DOHH2 (cell line): ENCODE results near the gene ARL8A.
A peak's percentile ranks its signal among the peaks of the same experiment; 100 is the strongest.

ENCODE experiments used
- H3F3A ChIP-seq: fragments of 200-600 bp; sonication (generic), shearing (Covaris generic); 2 replicates; pipeline ENCODE4 v1.6.0; 2016; ENCODE audit warnings: antibody characterized with exemption, mild to moderate bottlenecking; ENCODE audit not compliant: control insufficient read depth, insufficient read depth
- H3K27ac ChIP-seq: fragments of 200-600 bp; sonication (generic); 2 replicates; pipeline ENCODE4 v1.5.1; 2014; ENCODE audit warnings: low read depth, mild to moderate bottlenecking, low read length, moderate library complexity
- H3K27me3 ChIP-seq: fragments of 200-600 bp; sonication (generic); 2 replicates; pipeline ENCODE4 v1.6.1; 2014; ENCODE audit warnings: mild to moderate bottlenecking, low read length, mixed read lengths; ENCODE audit not compliant: control insufficient read depth
- H3K36me3 ChIP-seq: fragments of 200-600 bp; sonication (generic); 2 replicates; pipeline ENCODE4 v1.6.1; 2014; ENCODE audit warnings: mild to moderate bottlenecking, low read length, moderate library complexity, mixed read lengths; ENCODE audit not compliant: control insufficient read depth
- H3K4me1 ChIP-seq: fragments of 200-600 bp; sonication (generic); 2 replicates; pipeline ENCODE4 v1.6.1; 2014; ENCODE audit warnings: mild to moderate bottlenecking, low read length, mixed read lengths; ENCODE audit not compliant: control insufficient read depth
- H3K4me2 ChIP-seq: fragments of 200-600 bp; sonication (generic); 2 replicates; pipeline ENCODE4 v1.6.0; 2014; ENCODE audit warnings: mild to moderate bottlenecking, low read length, moderate library complexity
- H3K4me3 ChIP-seq: fragments of 200-600 bp; sonication (generic); 2 replicates; pipeline ENCODE4 v1.5.1; 2014; ENCODE audit warnings: mild to moderate bottlenecking, low read length, mixed read lengths
- H3K79me2 ChIP-seq: fragments of 200-600 bp; sonication (generic); 2 replicates; pipeline ENCODE4 v1.6.1; 2014; ENCODE audit warnings: mild to moderate bottlenecking, low read length, mixed read lengths; ENCODE audit not compliant: control insufficient read depth
- H3K9me2 ChIP-seq: fragments of 200-600 bp; sonication (generic); replicated peaks from 2 replicates; pipeline ENCODE4 v1.6.1; 2014; ENCODE audit warnings: mild to moderate bottlenecking, low read length, mixed read lengths; ENCODE audit not compliant: control insufficient read depth
- H3K9me3 ChIP-seq: fragments of 200-600 bp; sonication (generic); 2 replicates; pipeline ENCODE4 v1.6.1; 2014; ENCODE audit warnings: antibody characterized with exemption, low read length, mixed read lengths; ENCODE audit not compliant: control insufficient read depth, insufficient read depth
- H4K20me1 ChIP-seq: fragments of 200-600 bp; sonication (generic); 2 replicates; pipeline ENCODE4 v1.6.0; 2014; ENCODE audit warnings: low read depth, mild to moderate bottlenecking, antibody characterized with exemption, low read length, moderate library complexity; ENCODE audit not compliant: control insufficient read depth, insufficient read depth
- CTCF ChIP-seq: fragments of 200-600 bp; sonication (generic); IDR thresholded peaks from one replicate; pipeline ENCODE4 v1.5.1; 2014; ENCODE audit warnings: antibody characterized with exemption, mild to moderate bottlenecking, low read depth, low read length; ENCODE audit not compliant: poor library complexity, severe bottlenecking
- EZH2phosphoT487 ChIP-seq: fragments of 200-600 bp; sonication (generic); IDR thresholded peaks from 2 replicates; pipeline ENCODE4 v1.6.1; 2017; ENCODE audit warnings: borderline replicate concordance, mild to moderate bottlenecking, antibody characterized with exemption, low read length, moderate library complexity, mixed read lengths

The ARL8A gene

GRCh38 chr1:202186327-202186726 lies 41.8 kb upstream of the ARL8A start:
- Histone ChIP-seq H3K4me1 (no peaks in the 10 kb centered on the region), H3K9me3 (no peaks in the 10 kb centered on the region), H3K27me3 (peaks cover 11% of the 10 kb centered on the region), H3K36me3 (no peaks in the 10 kb centered on the region), H3K4me2 (no peak overlapping the region), H3K79me2 (no peaks in the 10 kb centered on the region), H3K4me3 (no peak overlapping the region), H4K20me1 (no peaks in the 10 kb centered on the region), H3F3A (no peaks in the 10 kb centered on the region), H3K9me2 (no peaks in the 10 kb centered on the region), H3K27ac (no peak overlapping the region)
- TF ChIP-seq EZH2phosphoT487 (no peak), CTCF (no peak)

- no peaks in the 10 kb centered on the region for H3K4me1 ChIP-seq
- H3K9me3 ChIP-seq = no peaks in the 10 kb centered on the region
- no peak overlapping the region for H3K27ac ChIP-seq
- no peaks in the 10 kb centered on the region for H4K20me1 ChIP-seq
- no peak overlapping the region for H3K4me3 ChIP-seq
- H3K9me2 ChIP-seq = no peaks in the 10 kb centered on the region
- H3K4me2 ChIP-seq = no peak overlapping the region
- H3K27me3 ChIP-seq = peaks cover 11% of the 10 kb centered on the region
- no peaks in the 10 kb centered on the region for H3K79me2 ChIP-seq
- no peaks in the 10 kb centered on the region for H3F3A ChIP-seq
- TF ChIP-seq CTCF (peak; percentile 93), EZH2phosphoT487 (no peak)
- no peaks in the 10 kb centered on the region for H3K36me3 ChIP-seq
Observed at GRCh38 chr1:202184750-202185460, 40.4 kb upstream of the ARL8A start.

- no peaks in the 10 kb centered on the region for H3F3A ChIP-seq
- H3K27ac ChIP-seq = no peak overlapping the region
- no peaks in the 10 kb centered on the region for H3K9me3 ChIP-seq
- no peaks in the 10 kb centered on the region for H3K9me2 ChIP-seq
- H3K79me2 ChIP-seq = no peaks in the 10 kb centered on the region
- H3K4me1 ChIP-seq = no peaks in the 10 kb centered on the region
- H3K4me2 ChIP-seq = no peak overlapping the region
- no peaks in the 10 kb centered on the region for H4K20me1 ChIP-seq
- H3K36me3 ChIP-seq = no peaks in the 10 kb centered on the region
- peaks cover 5% of the 10 kb centered on the region for H3K27me3 ChIP-seq
- TF ChIP-seq CTCF = no peak
- no peak overlapping the region for H3K4me3 ChIP-seq
Observed at GRCh38 chr1:202182040-202182877, 37.7 kb upstream of the ARL8A start.
